K562 (cell line): ENCODE data around the gene ARHGEF38. TPM values are rescaled to one million over a fixed set of nuclear protein-coding genes. Genes with fewer than 3 reads are reported as not detected.

ENCODE experiments used
- ATAC-seq: fragments of 200-7000 bp; cut with Tn5 transposase; 3 replicates; pipeline ENCODE4 v1.9.1; 2020; ENCODE audit warnings: moderate library complexity
- BruUV-seq: library from RNA; stranded (reverse); fragments of 400-500 nt; replicated peaks from 2 replicates; lab custom pipeline; 2021; lab: Mats Ljungman, UMichigan
- CTCF ChIA-PET: fragments of 300-600 bp; formaldehyde crosslinking; extraction: SDS; loops from one replicate; lab custom pipeline; 2021; ENCODE audit warnings: low intra/inter-chr PET ratio; lab: Yijun Ruan, JAX
- POLR2A ChIA-PET: fragments of 300-600, 350-650 bp; sonication (Branson Sonifier 250); formaldehyde crosslinking; extraction: SDS; loops from one replicate; lab custom pipeline; 2021; ENCODE audit warnings: antibody characterized with exemption, inconsistent platforms; lab: Yijun Ruan, JAX
- DNase-seq, 4 experiments: peaks; one replicate each; pipeline versions ENCODE4 v3.0.0 to v3.0.0-alpha.2; 2011 to 2018; ENCODE audit warnings: low spot score in 3 of 4, mixed read lengths in 3 of 4; ENCODE audit errors: extremely low read depth in 1 of 4
- FAIRE-seq: peaks from 2 replicates; lab custom pipeline; 2011; peaks lifted over from hg19 to GRCh38; lab: Jason Lieb, UNC
- H2AFZ ChIP-seq: 2 replicates; pipeline ENCODE4 v1.6.0; 2011; ENCODE audit warnings: low read depth, low read length, control low read depth, inconsistent platforms
- H3K27ac ChIP-seq: fragments of 200-600 bp; 3 replicates; pipeline ENCODE4 v1.8.0; 2011; ENCODE audit warnings: low read depth, mild to moderate bottlenecking, control low read depth, inconsistent platforms, low read length, moderate library complexity, mixed read lengths; ENCODE audit errors: extremely low read depth
- H3K27me3 ChIP-seq, 2 experiments: fragments of 300-600 bp in 1 of 2; 2 replicates in 1 of 2; 3 replicates in 1 of 2; pipeline versions ENCODE4 v1.6.0 to v1.8.0; 2011; ENCODE audit warnings: inconsistent platforms in 2 of 2, low read length in 2 of 2, mild to moderate bottlenecking in 1 of 2, mixed read lengths in 1 of 2, moderate library complexity in 1 of 2; ENCODE audit not compliant: control insufficient read depth in 2 of 2, insufficient read depth in 2 of 2
- H3K36me3 ChIP-seq: fragments of 300-600 bp; 3 replicates; pipeline ENCODE4 v1.8.0; 2011; ENCODE audit warnings: mild to moderate bottlenecking, low read length, inconsistent platforms; ENCODE audit not compliant: control insufficient read depth, insufficient read depth
- H3K4me1 ChIP-seq, 2 experiments: fragments of 200-600 bp in 1 of 2; replicated peaks in 1 of 2; 2 replicates in 1 of 2; 3 replicates in 1 of 2; pipeline versions ENCODE4 v1.5.1 to v1.8.0; 2011; ENCODE audit warnings: inconsistent platforms in 2 of 2, low read length in 2 of 2, mild to moderate bottlenecking in 1 of 2, mixed read lengths in 1 of 2, moderate library complexity in 1 of 2; ENCODE audit not compliant: control insufficient read depth in 2 of 2, insufficient read depth in 2 of 2
- H3K4me2 ChIP-seq: 2 replicates; pipeline ENCODE4 v1.6.1; 2011; ENCODE audit warnings: low read length, control low read depth, inconsistent platforms, mixed read lengths; ENCODE audit not compliant: insufficient read depth
- H3K4me3 ChIP-seq: fragments of 200-600 bp; sonication (generic), shearing (Covaris generic); 2 replicates; pipeline ENCODE4 v1.5.1; 2016; ENCODE audit warnings: control low read depth, inconsistent platforms
- H3K79me2 ChIP-seq: fragments of 200-600 bp; 3 replicates; pipeline ENCODE4 v1.8.0; 2011; ENCODE audit warnings: low read length, inconsistent platforms; ENCODE audit not compliant: control insufficient read depth, insufficient read depth
- H3K9ac ChIP-seq, 2 experiments: 2 replicates each; pipeline versions ENCODE4 v1.6.0 to v1.6.1; 2011; ENCODE audit warnings: low read depth in 2 of 2, low read length in 2 of 2, control low read depth in 1 of 2, inconsistent platforms in 1 of 2, mild to moderate bottlenecking in 1 of 2, mixed read lengths in 1 of 2; ENCODE audit not compliant: insufficient read depth in 1 of 2
- H3K9me1 ChIP-seq: one replicate; pipeline ENCODE4 v1.6.0; 2011; ENCODE audit warnings: inconsistent platforms, mild to moderate bottlenecking, low read length, moderate library complexity; ENCODE audit not compliant: control insufficient read depth, insufficient read depth
- H3K9me3 ChIP-seq: replicated peaks from 2 replicates; pipeline ENCODE4 v1.5.1; 2011; ENCODE audit warnings: low read depth, low read length, inconsistent platforms; ENCODE audit not compliant: control insufficient read depth, insufficient read depth
- H4K20me1 ChIP-seq: replicated peaks from 2 replicates; pipeline ENCODE4 v1.6.1; 2011; ENCODE audit warnings: low read length, inconsistent platforms, mixed read lengths; ENCODE audit not compliant: control insufficient read depth, insufficient read depth
- AFF1 ChIP-seq, 2 experiments: fragments of 450-650 bp; IDR thresholded peaks; 2 replicates each; pipeline ENCODE4 v1.6.1; 2018; ENCODE audit warnings: mild to moderate bottlenecking in 2 of 2, low read depth in 1 of 2; ENCODE audit not compliant: partially characterized antibody in 2 of 2
- ATF3 ChIP-seq, 2 experiments: fragments of 450-650 bp in 1 of 2; sonication (generic) in 1 of 2; formaldehyde crosslinking in 1 of 2; IDR thresholded peaks in 1 of 2; conservative IDR thresholded peaks in 1 of 2; 2 replicates each; pipeline versions ENCODE4 v1.6.1 to v1.8.1; 2016 to 2023; ENCODE audit warnings: mild to moderate bottlenecking in 2 of 2, moderate library complexity in 2 of 2, inconsistent platforms in 1 of 2, missing genetic modification reagents in 1 of 2
- EHMT2 ChIP-seq: fragments of 450-650 bp; IDR thresholded peaks from 2 replicates; pipeline ENCODE4 v1.6.1; 2018; ENCODE audit warnings: antibody characterized with exemption
- FOSL1 ChIP-seq: fragments of 200-800 bp; sonication (Bioruptor generic); conservative IDR thresholded peaks from 2 replicates; pipeline ENCODE4 v1.6.1; 2016; ENCODE audit warnings: missing genetic modification characterization, missing compliant biosample characterization
- HCFC1 ChIP-seq: IDR thresholded peaks from 2 replicates; pipeline ENCODE4 v1.6.1; 2012; ENCODE audit warnings: low read depth, low read length, improper control_type of control experiment
- HMGN3 ChIP-seq: IDR thresholded peaks from 2 replicates; pipeline ENCODE4 v1.6.1; 2011; ENCODE audit warnings: borderline replicate concordance, low read depth, mild to moderate bottlenecking, mixed read lengths, low read length; ENCODE audit not compliant: insufficient read length; ENCODE audit errors: extremely low read depth
- JUNB ChIP-seq: fragments of 450-650 bp; formaldehyde crosslinking; conservative IDR thresholded peaks from 2 replicates; pipeline ENCODE4 v1.4.0; 2020; ENCODE audit warnings: mild to moderate bottlenecking
- JUND ChIP-seq, 2 experiments: IDR thresholded peaks; 2 replicates in 1 of 2; 3 replicates in 1 of 2; pipeline ENCODE4 v1.6.1; 2011; ENCODE audit warnings: borderline replicate concordance in 2 of 2, low read depth in 2 of 2, low read length in 2 of 2, improper control_type of control experiment in 1 of 2, missing biosample characterization in 1 of 2, missing genetic modification characterization in 1 of 2, missing genetic modification reagents in 1 of 2
- MAFG ChIP-seq: fragments of 450-650 bp; conservative IDR thresholded peaks from 2 replicates; pipeline ENCODE4 v1.6.1; 2016; ENCODE audit warnings: missing genetic modification characterization, missing compliant biosample characterization
- NFE2 ChIP-seq: IDR thresholded peaks from 2 replicates; pipeline ENCODE4 v1.6.1; 2014; ENCODE audit warnings: antibody characterized with exemption, low read depth
- SFPQ ChIP-seq: fragments of 200-400 bp; formaldehyde crosslinking; IDR thresholded peaks from 2 replicates; pipeline ENCODE4 v1.6.1; 2017; ENCODE audit warnings: mild to moderate bottlenecking, low read depth, low read length, moderate library complexity
- SIN3A ChIP-seq, 2 experiments: fragments of 150-350 bp in 1 of 2; IDR thresholded peaks; 2 replicates each; pipeline ENCODE4 v1.6.1; 2011 to 2016; ENCODE audit warnings: borderline replicate concordance in 2 of 2, low read depth in 2 of 2, low read length in 2 of 2, mild to moderate bottlenecking in 2 of 2, moderate library complexity in 2 of 2; ENCODE audit not compliant: control insufficient read depth in 1 of 2
- WGBS: fragments of 100-300 bp; shearing (Covaris generic); methylation state at CpG from one replicate; pipeline ENCODE4 v1.1.6; 2016; ENCODE audit warnings: low coverage, mixed read lengths; ENCODE audit not compliant: insufficient coverage; ENCODE audit errors: missing lambda C conversion rate; 5-methylcytosine and 5-hydroxymethylcytosine counted together
- in situ Hi-C: fragments of 300-500 bp; cut with MboI; formaldehyde crosslinking; loops from 4 replicates; pipeline ENCODE4 v1.15.0; 2018; ENCODE audit warnings: inconsistent platforms, mixed read lengths
- intact Hi-C: fragments of 100-400 bp; cut with micrococcal nuclease; formaldehyde crosslinking; loops from 2 replicates; pipeline ENCODE4 v1.14.2; 2022
- polyA plus RNA-seq, 8 experiments: library from polyadenylated mRNA; depleted of rRNA in 4 of 8; stranded (reverse) in 5 of 8; unstranded in 3 of 8; fragments of >200 nt; fragmentation: Nextera tagmentation in 2 of 8; fragmentation: Illumina TruSeq in 1 of 8; extraction: Ambion mirVana in 2 of 8; extraction: Trizol in 1 of 8; gene quantifications; 2 replicates each; pipeline versions ENCODE4 v1.2.1 to v1.2.3, GENCODE V29; 2011 to 2014; ENCODE audit warnings: inconsistent platforms in 1 of 8, missing spikeins in 1 of 8
- total RNA-seq, 7 experiments: library from RNA; depleted of rRNA in 6 of 7; stranded (reverse); fragments of >200 nt in 6 of 7; fragmentation: Illumina TruSeq in 2 of 7; extraction: Trizol in 2 of 7; gene quantifications; 2 replicates each; pipeline versions ENCODE4 v1.2.1 to v1.2.3, GENCODE V29; 2011 to 2021; ENCODE audit warnings: low replicate concordance in 1 of 7

The ARHGEF38 gene
- total and polyA plus RNA-seq, 9 of the 15 experiments (the other 6 are each of a cell fraction or from before 2014, with no cell fraction given), result 0.17 TPM; not detected in 8

- no peaks in the 10 kb centered on the region for H3K36me3 ChIP-seq
- no peaks in the 10 kb centered on the region for H3K9me1 ChIP-seq
- no peaks in the 10 kb centered on the region for H3K4me1 ChIP-seq
- H3K4me2 ChIP-seq, result no peak overlapping the region
- CTCF ChIA-PET, result no interaction called here
- H3K27ac ChIP-seq, result no peak overlapping the region
- in situ Hi-C loops (no loop called here), intact Hi-C loops (no loop called here)
- H3K79me2 ChIP-seq, result no peaks in the 10 kb centered on the region
- no peaks in the 10 kb centered on the region for H4K20me1 ChIP-seq
- 0% methylated on average over 1 of the region's 1 CpG for WGBS
- ATAC-seq (no peak), FAIRE-seq (no peak), DNase-seq (peak in 1 of 4 experiments; percentile 12)
- no TSS peak for BruUV-seq
- no peak overlapping the region for H3K9ac ChIP-seq
- H3K27me3 ChIP-seq, result no peaks in the 10 kb centered on the region
- no peak overlapping the region for H3K4me3 ChIP-seq
- no peaks in the 10 kb centered on the region for H3K9me3 ChIP-seq
- POLR2A ChIA-PET, result interaction anchor here (0.6 to 0.8 kb wide), 2 partner anchors 35 to 94 kb away, joined by 3 to 4 read pairs; no protein-coding TSS in a partner anchor
- H2AFZ ChIP-seq, result no peak overlapping the region
- TF ChIP-seq ATF3 (IDR thresholded peaks at IDR 0.05) (peak; percentile 45), ATF3 (CRISPR knock-in tag; conservative IDR thresholded peaks at IDR 0.05) (no peak), MAFG (tag) (0 out of 2 replicates have a peak, but pooled peaks have one; percentile 7), AFF1 (IDR thresholded peaks at IDR 0.05; ENCODE audit: low read depth in 1 of 2, partially characterized antibody in 2 of 2) (no peak), FOSL1 (peak; percentile 72), JUND (IDR thresholded peaks at IDR 0.05; ENCODE audit: borderline replicate concordance, low read depth, low read length) (peak; percentile 55; the same call in 1 of the 2 replicates), JUND (tag; IDR thresholded peaks at IDR 0.05; ENCODE audit: borderline replicate concordance, low read depth, low read length) (peak; percentile 60; the same call in 1 of the 3 replicates), SIN3A (IDR thresholded peaks at IDR 0.05; ENCODE audit: borderline replicate concordance in 2 of 2, control insufficient read depth in 1 of 2, low read depth in 2 of 2, low read length in 2 of 2) (no peak), HCFC1 (no peak), SFPQ (no peak), EHMT2 (no peak), NFE2 (0 out of 2 replicates have a peak, but pooled peaks have one; percentile 11), HMGN3 (no peak), JUNB (CRISPR knock-in tag) (no peak)
Measured at GRCh38 chr4:105620640-105621323, 68.4 kb downstream of the ARHGEF38 start.
